ENCODE results near the gene AP1S3.

The AP1S3 gene

DNA sequence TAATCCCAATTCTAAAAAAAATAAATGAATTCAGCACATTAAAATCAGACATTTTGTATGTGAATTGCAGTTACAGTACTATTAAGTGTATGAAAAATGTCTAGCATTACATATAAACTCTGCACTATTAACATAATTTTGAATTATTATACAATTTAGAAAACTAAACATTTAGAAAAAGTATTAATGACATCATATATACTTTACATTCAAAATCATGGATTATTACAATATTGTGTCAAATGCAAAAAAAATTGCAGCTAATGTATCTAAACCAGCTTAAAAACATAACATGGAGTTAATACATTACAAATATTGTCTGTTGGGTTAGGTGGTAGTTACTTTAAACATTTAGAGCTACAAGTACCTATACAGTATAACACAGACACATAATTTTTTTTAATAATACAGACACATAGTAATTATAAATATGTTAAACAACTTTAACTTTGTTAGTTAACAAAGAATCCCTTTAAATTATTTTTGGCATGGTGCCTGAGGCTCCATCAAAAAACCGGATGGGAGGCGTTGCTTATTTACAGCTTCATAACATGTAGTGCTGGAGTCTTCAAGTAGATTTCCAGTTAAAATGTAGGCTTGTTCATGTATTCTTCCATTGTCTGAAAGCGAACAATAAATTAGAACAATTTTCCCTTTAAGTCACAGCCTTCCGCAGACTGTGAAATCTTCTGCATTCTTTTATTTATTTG is 79.1 kb downstream of the AP1S3 start (continued):
- TF ChIP-seq, protein P1, sequence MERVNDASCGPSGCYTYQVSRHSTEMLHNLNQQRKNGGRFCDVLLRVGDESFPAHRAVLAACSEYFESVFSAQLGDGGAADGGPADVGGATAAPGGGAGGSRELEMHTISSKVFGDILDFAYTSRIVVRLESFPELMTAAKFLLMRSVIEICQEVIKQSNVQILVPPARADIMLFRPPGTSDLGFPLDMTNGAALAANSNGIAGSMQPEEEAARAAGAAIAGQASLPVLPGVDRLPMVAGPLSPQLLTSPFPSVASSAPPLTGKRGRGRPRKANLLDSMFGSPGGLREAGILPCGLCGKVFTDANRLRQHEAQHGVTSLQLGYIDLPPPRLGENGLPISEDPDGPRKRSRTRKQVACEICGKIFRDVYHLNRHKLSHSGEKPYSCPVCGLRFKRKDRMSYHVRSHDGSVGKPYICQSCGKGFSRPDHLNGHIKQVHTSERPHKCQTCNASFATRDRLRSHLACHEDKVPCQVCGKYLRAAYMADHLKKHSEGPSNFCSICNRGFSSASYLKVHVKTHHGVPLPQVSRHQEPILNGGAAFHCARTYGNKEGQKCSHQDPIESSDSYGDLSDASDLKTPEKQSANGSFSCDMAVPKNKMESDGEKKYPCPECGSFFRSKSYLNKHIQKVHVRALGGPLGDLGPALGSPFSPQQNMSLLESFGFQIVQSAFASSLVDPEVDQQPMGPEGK (CRISPR knock-in tag; IDR thresholded peaks at IDR 0.05; ENCODE audit: borderline replicate concordance), result no peak
- TF ChIP-seq TOX (CRISPR knock-in tag; IDR thresholded peaks at IDR 0.05; ENCODE audit: borderline replicate concordance) (no peak), ZFP3 (CRISPR knock-in tag; IDR thresholded peaks at IDR 0.05) (no peak), ESRRG (CRISPR knock-in tag; IDR thresholded peaks at IDR 0.05) (no peak), SNAI2 (CRISPR knock-in tag; IDR thresholded peaks at IDR 0.05) (no peak)

DNA sequence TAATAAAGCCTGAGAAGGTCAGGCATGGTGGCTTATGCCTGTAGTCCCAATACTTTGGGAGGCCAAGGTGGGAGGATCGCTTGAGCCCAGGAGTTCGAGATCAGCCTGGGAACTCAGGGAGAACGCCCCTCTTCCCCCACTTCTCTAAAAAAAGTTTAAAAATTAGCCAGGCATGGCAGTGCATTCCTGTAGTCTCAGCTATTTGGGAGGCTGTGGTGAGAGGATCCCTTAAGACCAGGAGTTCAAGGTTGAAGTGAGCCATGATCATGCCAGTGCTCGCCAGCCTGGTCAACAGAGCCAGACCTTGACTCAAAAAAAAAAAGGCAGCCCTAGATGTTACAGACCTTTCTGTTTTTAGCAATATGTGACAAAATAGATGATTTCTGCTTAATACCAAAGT is 83.4 kb downstream of the AP1S3 start:
- ATAC-seq, result no peak
- TF ChIP-seq ZFP30 (CRISPR knock-in tag; IDR thresholded peaks at IDR 0.05) (no peak), ZFP3 (CRISPR knock-in tag; IDR thresholded peaks at IDR 0.05) (no peak), TOX (CRISPR knock-in tag; IDR thresholded peaks at IDR 0.05; ENCODE audit: borderline replicate concordance) (no peak), RARB (CRISPR knock-in tag; IDR thresholded peaks at IDR 0.05) (no peak), ESRRG (CRISPR knock-in tag; IDR thresholded peaks at IDR 0.05) (no peak), ZC3H10 (CRISPR knock-in tag; IDR thresholded peaks at IDR 0.05) (no peak), ZNF8 (CRISPR knock-in tag; IDR thresholded peaks at IDR 0.05) (no peak), ISL1 (CRISPR knock-in tag; IDR thresholded peaks at IDR 0.05) (no peak), BACH2 (CRISPR knock-in tag; IDR thresholded peaks at IDR 0.05; ENCODE audit: borderline replicate concordance) (no peak), PPARA (CRISPR knock-in tag; IDR thresholded peaks at IDR 0.05; ENCODE audit: borderline replicate concordance) (no peak), GLIS3 (CRISPR knock-in tag; IDR thresholded peaks at IDR 0.05) (no peak)
- TF ChIP-seq, protein P2, sequence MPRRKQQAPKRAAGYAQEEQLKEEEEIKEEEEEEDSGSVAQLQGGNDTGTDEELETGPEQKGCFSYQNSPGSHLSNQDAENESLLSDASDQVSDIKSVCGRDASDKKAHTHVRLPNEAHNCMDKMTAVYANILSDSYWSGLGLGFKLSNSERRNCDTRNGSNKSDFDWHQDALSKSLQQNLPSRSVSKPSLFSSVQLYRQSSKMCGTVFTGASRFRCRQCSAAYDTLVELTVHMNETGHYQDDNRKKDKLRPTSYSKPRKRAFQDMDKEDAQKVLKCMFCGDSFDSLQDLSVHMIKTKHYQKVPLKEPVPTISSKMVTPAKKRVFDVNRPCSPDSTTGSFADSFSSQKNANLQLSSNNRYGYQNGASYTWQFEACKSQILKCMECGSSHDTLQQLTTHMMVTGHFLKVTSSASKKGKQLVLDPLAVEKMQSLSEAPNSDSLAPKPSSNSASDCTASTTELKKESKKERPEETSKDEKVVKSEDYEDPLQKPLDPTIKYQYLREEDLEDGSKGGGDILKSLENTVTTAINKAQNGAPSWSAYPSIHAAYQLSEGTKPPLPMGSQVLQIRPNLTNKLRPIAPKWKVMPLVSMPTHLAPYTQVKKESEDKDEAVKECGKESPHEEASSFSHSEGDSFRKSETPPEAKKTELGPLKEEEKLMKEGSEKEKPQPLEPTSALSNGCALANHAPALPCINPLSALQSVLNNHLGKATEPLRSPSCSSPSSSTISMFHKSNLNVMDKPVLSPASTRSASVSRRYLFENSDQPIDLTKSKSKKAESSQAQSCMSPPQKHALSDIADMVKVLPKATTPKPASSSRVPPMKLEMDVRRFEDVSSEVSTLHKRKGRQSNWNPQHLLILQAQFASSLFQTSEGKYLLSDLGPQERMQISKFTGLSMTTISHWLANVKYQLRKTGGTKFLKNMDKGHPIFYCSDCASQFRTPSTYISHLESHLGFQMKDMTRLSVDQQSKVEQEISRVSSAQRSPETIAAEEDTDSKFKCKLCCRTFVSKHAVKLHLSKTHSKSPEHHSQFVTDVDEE (CRISPR knock-in tag; IDR thresholded peaks at IDR 0.05), result no peak
- TF ChIP-seq, protein P1 (CRISPR knock-in tag; IDR thresholded peaks at IDR 0.05; ENCODE audit: borderline replicate concordance), result no peak
- TF ChIP-seq, protein P3, sequence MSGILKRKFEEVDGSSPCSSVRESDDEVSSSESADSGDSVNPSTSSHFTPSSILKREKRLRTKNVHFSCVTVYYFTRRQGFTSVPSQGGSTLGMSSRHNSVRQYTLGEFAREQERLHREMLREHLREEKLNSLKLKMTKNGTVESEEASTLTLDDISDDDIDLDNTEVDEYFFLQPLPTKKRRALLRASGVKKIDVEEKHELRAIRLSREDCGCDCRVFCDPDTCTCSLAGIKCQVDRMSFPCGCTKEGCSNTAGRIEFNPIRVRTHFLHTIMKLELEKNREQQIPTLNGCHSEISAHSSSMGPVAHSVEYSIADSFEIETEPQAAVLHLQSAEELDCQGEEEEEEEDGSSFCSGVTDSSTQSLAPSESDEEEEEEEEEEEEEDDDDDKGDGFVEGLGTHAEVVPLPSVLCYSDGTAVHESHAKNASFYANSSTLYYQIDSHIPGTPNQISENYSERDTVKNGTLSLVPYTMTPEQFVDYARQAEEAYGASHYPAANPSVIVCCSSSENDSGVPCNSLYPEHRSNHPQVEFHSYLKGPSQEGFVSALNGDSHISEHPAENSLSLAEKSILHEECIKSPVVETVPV (CRISPR knock-in tag; IDR thresholded peaks at IDR 0.05), result no peak
- TF ChIP-seq, protein P4, sequence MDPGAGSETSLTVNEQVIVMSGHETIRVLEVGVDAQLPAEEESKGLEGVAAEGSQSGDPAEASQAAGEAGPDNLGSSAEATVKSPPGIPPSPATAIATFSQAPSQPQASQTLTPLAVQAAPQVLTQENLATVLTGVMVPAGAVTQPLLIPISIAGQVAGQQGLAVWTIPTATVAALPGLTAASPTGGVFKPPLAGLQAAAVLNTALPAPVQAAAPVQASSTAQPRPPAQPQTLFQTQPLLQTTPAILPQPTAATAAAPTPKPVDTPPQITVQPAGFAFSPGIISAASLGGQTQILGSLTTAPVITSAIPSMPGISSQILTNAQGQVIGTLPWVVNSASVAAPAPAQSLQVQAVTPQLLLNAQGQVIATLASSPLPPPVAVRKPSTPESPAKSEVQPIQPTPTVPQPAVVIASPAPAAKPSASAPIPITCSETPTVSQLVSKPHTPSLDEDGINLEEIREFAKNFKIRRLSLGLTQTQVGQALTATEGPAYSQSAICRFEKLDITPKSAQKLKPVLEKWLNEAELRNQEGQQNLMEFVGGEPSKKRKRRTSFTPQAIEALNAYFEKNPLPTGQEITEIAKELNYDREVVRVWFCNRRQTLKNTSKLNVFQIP (CRISPR knock-in tag; IDR thresholded peaks at IDR 0.05; ENCODE audit: borderline replicate concordance, low read depth), result no peak
- TF ChIP-seq, protein P5, sequence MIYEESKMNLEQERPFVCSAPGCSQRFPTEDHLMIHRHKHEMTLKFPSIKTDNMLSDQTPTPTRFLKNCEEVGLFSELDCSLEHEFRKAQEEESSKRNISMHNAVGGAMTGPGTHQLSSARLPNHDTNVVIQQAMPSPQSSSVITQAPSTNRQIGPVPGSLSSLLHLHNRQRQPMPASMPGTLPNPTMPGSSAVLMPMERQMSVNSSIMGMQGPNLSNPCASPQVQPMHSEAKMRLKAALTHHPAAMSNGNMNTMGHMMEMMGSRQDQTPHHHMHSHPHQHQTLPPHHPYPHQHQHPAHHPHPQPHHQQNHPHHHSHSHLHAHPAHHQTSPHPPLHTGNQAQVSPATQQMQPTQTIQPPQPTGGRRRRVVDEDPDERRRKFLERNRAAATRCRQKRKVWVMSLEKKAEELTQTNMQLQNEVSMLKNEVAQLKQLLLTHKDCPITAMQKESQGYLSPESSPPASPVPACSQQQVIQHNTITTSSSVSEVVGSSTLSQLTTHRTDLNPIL (CRISPR knock-in tag; IDR thresholded peaks at IDR 0.05; ENCODE audit: low read depth), result no peak

DNA sequence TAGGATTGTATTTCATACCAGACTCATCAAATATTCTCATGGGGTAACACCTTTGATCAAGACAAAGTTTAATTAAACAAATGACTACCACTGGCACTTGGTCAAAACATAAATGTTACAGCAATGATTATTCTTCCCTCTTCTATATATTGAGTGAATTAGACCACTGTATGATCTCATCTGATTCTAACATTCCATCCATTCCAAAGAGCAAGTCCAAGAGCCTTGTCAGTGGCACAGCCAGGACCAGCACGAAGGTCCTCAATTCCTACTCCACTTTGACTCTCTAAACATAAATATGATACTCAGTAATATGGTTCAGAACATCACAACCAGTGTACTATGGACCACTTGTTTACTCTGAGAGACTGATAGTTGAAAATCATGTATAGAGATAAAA is 86.4 kb downstream of the AP1S3 start:
- ATAC-seq, result peak; percentile 74
- TF ChIP-seq ISL1 (CRISPR knock-in tag; IDR thresholded peaks at IDR 0.05), result peak; percentile 28; the same call in 1 of the 2 replicates
- no peak for TF ChIP-seq SNAI2 (CRISPR knock-in tag; IDR thresholded peaks at IDR 0.05)

All from SK-N-SH treated with all-trans-retinoic acid at 6 μM for 48 hours (cell line).